ENCODE data around the gene CERK. TPM values are rescaled to one million over a fixed set of nuclear protein-coding genes. Genes with fewer than 3 reads are reported as not detected.

The CERK gene
- total RNA-seq, 1 experiment from 2014 or later, result 11.6 TPM

DNA sequence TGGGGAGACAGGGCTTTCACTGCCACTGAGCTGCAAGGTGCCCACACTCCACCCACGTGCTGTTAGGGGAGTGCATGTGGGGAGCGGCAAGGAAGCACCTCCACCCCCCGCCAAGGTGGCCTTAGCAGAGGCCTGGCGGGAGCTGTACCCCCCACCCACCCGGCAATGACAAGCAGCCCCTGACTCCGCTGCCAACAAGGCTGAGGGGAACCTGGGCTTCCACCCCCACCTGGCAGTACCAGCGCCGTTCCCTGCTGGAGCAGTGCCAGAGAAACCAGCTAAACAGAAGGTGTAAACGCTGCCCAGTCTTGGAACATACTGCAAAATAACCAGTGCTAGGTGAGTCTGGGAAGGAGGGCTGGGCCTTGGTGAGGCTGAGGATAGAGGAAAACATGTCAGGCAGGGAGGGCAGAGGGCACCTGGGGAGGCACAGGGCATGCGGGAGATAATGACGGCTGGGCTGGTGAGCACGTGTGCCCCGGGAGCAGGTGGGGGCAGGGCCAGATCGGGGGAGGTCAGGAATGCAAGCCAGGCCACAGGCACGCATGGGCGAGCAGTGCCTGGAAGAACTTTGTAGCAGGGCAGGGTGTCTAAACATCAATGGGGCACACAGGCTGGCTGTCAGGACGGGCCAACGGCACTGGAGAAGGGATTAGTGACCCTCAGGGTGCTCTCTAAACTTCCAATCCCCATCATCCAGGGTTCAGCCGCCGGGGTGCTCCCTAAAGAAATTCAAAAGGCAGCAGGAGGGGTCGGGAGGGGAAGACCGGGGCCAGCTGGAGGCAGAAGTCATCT lies 6.6 kb downstream of the CERK start:
- Mint-ChIP-seq H3K27ac (ENCODE audit: low read depth, unreplicated experiment) (peak overlapping the region; percentile 82), H3K4me3 (ENCODE audit: unreplicated experiment) (peak overlapping the region; percentile 65), H3K27me3 (ENCODE audit: insufficient read depth, unreplicated experiment) (no peaks in the 10 kb centered on the region), H3K4me1 (ENCODE audit: insufficient read depth, unreplicated experiment) (peaks cover 8% of the 10 kb centered on the region), H3K9me3 (ENCODE audit: unreplicated experiment) (no peaks in the 10 kb centered on the region), H3K36me3 (ENCODE audit: insufficient read depth, unreplicated experiment) (peaks cover 13% of the 10 kb centered on the region)
- CTCF ChIA-PET, result interaction anchor here (0.6 to 1.0 kb wide), 4 partner anchors 72 to 300 kb away, joined by 3 to 6 read pairs (median 3); no protein-coding TSS in a partner anchor
- TF ChIP-seq CTCF (IDR thresholded peaks at IDR 0.05; ENCODE audit: unreplicated experiment), result no peak
- BruUV-seq (replicated peaks), result no TSS peak
- peak; percentile 62 for DNase-seq (ENCODE audit: unreplicated experiment)
- intact Hi-C loops (cut with micrococcal nuclease), result loop anchor here (10.0 kb wide), 1 partner anchor 167 kb away; no protein-coding TSS in a partner anchor
- POLR2A ChIA-PET, result interaction anchor here (1.0 to 1.3 kb wide), 2 partner anchors 10 to 23 kb away, joined by 5 read pairs; no protein-coding TSS in a partner anchor

DNA sequence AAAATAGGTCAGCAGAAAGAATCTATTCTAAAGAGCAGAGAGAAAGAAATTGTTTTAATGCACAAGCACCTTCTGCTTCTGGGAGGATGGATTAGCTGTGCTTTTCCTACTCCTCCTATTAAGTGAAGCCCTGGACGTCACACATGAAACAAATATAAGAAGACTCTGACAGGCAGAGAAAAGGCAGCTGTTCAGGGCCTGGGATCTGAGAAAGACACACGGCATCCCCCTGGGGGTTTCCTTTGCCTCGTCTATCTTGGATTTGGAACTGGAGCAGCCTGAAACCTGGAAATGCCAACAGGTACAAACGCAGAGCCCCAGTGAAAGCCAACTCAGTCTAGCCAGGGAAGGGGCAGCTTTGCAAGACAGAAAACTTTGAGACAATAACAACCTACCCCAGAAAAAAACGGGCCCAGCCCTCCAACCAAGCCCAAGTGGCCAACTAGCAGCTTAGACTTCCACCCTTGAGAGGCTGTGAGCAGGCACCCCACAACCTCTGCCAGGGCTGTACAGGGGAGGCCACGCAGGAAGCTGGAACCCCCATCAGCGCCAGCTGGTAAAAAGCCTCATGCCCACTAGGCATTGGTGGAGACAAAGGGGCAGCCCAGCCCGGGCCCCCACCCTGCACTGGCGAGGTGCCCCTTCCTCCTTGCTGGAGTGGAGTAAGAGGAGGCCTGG lies 7.3 kb downstream of the CERK start:
- no TSS peak for BruUV-seq (replicated peaks)
- H3K4me1 Mint-ChIP-seq (ENCODE audit: insufficient read depth, unreplicated experiment), result peaks cover 8% of the 10 kb centered on the region
- TF ChIP-seq CTCF (IDR thresholded peaks at IDR 0.05; ENCODE audit: unreplicated experiment), result no peak

GRCh38 chr22:46728470-46728869 lies 9.6 kb downstream of the CERK start:
- no peak for DNase-seq (ENCODE audit: unreplicated experiment)
- peaks cover 24% of the 10 kb centered on the region for H3K36me3 Mint-ChIP-seq (ENCODE audit: insufficient read depth, unreplicated experiment)
- H3K9me3 Mint-ChIP-seq (ENCODE audit: unreplicated experiment), result no peaks in the 10 kb centered on the region
- H3K27me3 Mint-ChIP-seq (ENCODE audit: insufficient read depth, unreplicated experiment), result no peaks in the 10 kb centered on the region
- no peak for TF ChIP-seq CTCF (IDR thresholded peaks at IDR 0.05; ENCODE audit: unreplicated experiment)
- intact Hi-C loops (cut with micrococcal nuclease), result no loop called here
- peaks cover 8% of the 10 kb centered on the region for H3K4me1 Mint-ChIP-seq (ENCODE audit: insufficient read depth, unreplicated experiment)
- ChIA-PET CTCF (interaction anchor here (1.1 kb wide), 1 partner anchor 9 kb away, joined by 3 read pairs; no protein-coding TSS in a partner anchor), POLR2A (interaction anchor here (1.6 kb wide), 1 partner anchor 26 kb away, joined by 5 read pairs; no protein-coding TSS in a partner anchor)
- no peak overlapping the region for H3K27ac Mint-ChIP-seq (ENCODE audit: low read depth, unreplicated experiment)
- H3K4me3 Mint-ChIP-seq (ENCODE audit: unreplicated experiment), result no peak overlapping the region
- BruUV-seq (replicated peaks), result no TSS peak

More for the DNA sequence above, 7.3 kb downstream of the CERK start:
- Mint-ChIP-seq H3K36me3 (ENCODE audit: insufficient read depth, unreplicated experiment) (peaks cover 13% of the 10 kb centered on the region), H3K27ac (ENCODE audit: low read depth, unreplicated experiment) (no peak overlapping the region), H3K9me3 (ENCODE audit: unreplicated experiment) (no peaks in the 10 kb centered on the region), H3K4me3 (ENCODE audit: unreplicated experiment) (peak overlapping the region; percentile 65), H3K27me3 (ENCODE audit: insufficient read depth, unreplicated experiment) (no peaks in the 10 kb centered on the region)
- intact Hi-C loops (cut with micrococcal nuclease), result loop anchor here (10.0 kb wide), 1 partner anchor 166 kb away; no protein-coding TSS in a partner anchor
- CTCF ChIA-PET, result interaction anchor here (0.7 to 1.4 kb wide), 2 partner anchors 145 to 167 kb away, joined by 3 to 5 read pairs; no protein-coding TSS in a partner anchor
- DNase-seq (ENCODE audit: unreplicated experiment), result no peak
- POLR2A ChIA-PET, result interaction anchor here (1.0 to 1.3 kb wide), 2 partner anchors 10 to 24 kb away, joined by 5 read pairs; no protein-coding TSS in a partner anchor

Measured in MCF 10A (cell line).